RPMI7951 (cell line): ENCODE measurements around the gene MDH2. TPM values are rescaled to one million over a fixed set of nuclear protein-coding genes. Genes with fewer than 3 reads are reported as not detected.
A peak's percentile ranks its signal among the peaks of the same experiment; 100 is the strongest.
"Not testable (repeated sequence)": the region's sequence is repeated elsewhere in the genome, so short reads cannot be mapped to it uniquely, and the experiment has no call there.

Experiments used
- DNase-seq: peaks from one replicate; pipeline ENCODE4 v3.0.0-alpha.2; 2012; ENCODE audit warnings: low read depth
- total RNA-seq: library from RNA; depleted of rRNA; stranded (reverse); fragments of >200 nt; shearing (Covaris generic); gene quantifications from 2 replicates; pipeline ENCODE4 v1.2.3, GENCODE V29; 2014

The MDH2 gene
- total RNA-seq, 1 experiment from 2014 or later, result 97.4 TPM

- DNase-seq, result no peak
These were observed 23.7 kb downstream of the MDH2 start for GRCh38 chr7:76071316-76072242.

- no peak for DNase-seq
These were observed 24.6 kb downstream of the MDH2 start for GRCh38 chr7:76072243-76073148.

GRCh38 chr7:76073335-76073990, 25.6 kb downstream of the MDH2 start:
- no peak for DNase-seq

GRCh38 chr7:76074306-76074971, 26.5 kb downstream of the MDH2 start:
- no peak for DNase-seq

GRCh38 chr7:76074972-76075370, 27.1 kb downstream of the MDH2 start:
- peak; percentile 50 for DNase-seq

GRCh38 chr7:76076995-76077394, 29.1 kb downstream of the MDH2 start:
- DNase-seq, result no peak

- DNase-seq, result peak; percentile 16
These were observed 29.5 kb downstream of the MDH2 start for GRCh38 chr7:76077435-76077834.

- no peak for DNase-seq
These were observed 32.3 kb downstream of the MDH2 start for GRCh38 chr7:76080204-76080603.

- not testable (repeated sequence) for DNase-seq
These were observed 36.2 kb downstream of the MDH2 start for GRCh38 chr7:76084115-76084514.

- DNase-seq, result peak; percentile 54
These were observed 38.2 kb downstream of the MDH2 start for GRCh38 chr7:76086070-76086469.

GRCh38 chr7:76087362-76087791, 39.5 kb downstream of the MDH2 start:
- DNase-seq, result peak; percentile 85

GRCh38 chr7:76089865-76090475, 42.1 kb downstream of the MDH2 start:
- DNase-seq, result no peak

GRCh38 chr7:76091506-76091905, 43.6 kb downstream of the MDH2 start:
- no peak for DNase-seq

- DNase-seq, result peak; percentile 55
These were observed 45.6 kb downstream of the MDH2 start for GRCh38 chr7:76093531-76093930.

- not testable (repeated sequence) for DNase-seq
These were observed 46.4 kb downstream of the MDH2 start for GRCh38 chr7:76094326-76094725.

GRCh38 chr7:76095908-76096307, 48.0 kb downstream of the MDH2 start:
- no peak for DNase-seq

GRCh38 chr7:76101693-76102437, 54.0 kb downstream of the MDH2 start:
- not testable (repeated sequence) for DNase-seq

GRCh38 chr7:76103788-76104187, 55.9 kb downstream of the MDH2 start:
- DNase-seq, result not testable (repeated sequence)

- not testable (repeated sequence) for DNase-seq
These were observed 58.2 kb downstream of the MDH2 start for GRCh38 chr7:76106130-76106529.

GRCh38 chr7:76106893-76107292, 59.0 kb downstream of the MDH2 start:
- no peak for DNase-seq
